ENCODE results near the gene GFRA4.

DNA sequence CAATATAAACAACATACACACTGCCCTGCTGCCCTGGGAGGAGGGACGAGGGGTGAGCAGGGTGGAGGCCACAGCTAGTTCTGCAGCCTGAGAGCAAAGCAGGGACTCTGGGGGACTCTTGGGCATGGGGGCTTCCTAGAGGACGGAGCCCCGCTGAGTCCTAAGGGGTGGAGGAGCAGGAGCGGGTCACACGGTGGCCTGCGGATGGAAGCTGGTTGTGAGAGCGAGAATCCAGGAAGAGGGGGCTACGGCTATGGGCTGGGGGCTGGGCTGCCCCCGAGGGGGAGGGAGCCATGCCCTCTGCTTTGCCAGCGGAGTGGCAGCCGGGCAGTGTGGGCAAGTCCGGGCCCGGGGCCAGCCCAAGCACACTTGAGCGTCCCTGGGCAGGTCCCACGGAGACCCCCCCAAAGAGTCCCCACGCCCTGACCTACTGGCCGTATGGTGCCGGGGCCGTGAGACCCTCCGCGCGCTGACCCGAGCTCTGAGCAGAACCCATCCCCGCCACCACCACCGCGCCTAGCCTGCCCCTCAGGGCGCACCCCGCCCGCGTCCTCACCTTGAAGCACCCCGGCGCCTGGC lies 18.2 kb upstream of the GFRA4 start:
- TF ChIP-seq, protein P1, sequence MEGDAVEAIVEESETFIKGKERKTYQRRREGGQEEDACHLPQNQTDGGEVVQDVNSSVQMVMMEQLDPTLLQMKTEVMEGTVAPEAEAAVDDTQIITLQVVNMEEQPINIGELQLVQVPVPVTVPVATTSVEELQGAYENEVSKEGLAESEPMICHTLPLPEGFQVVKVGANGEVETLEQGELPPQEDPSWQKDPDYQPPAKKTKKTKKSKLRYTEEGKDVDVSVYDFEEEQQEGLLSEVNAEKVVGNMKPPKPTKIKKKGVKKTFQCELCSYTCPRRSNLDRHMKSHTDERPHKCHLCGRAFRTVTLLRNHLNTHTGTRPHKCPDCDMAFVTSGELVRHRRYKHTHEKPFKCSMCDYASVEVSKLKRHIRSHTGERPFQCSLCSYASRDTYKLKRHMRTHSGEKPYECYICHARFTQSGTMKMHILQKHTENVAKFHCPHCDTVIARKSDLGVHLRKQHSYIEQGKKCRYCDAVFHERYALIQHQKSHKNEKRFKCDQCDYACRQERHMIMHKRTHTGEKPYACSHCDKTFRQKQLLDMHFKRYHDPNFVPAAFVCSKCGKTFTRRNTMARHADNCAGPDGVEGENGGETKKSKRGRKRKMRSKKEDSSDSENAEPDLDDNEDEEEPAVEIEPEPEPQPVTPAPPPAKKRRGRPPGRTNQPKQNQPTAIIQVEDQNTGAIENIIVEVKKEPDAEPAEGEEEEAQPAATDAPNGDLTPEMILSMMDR (IDR thresholded peaks at IDR 0.05; ENCODE audit: low read length), result no peak
- TF ChIP-seq EZH2 (optimal IDR thresholded peaks at IDR 0.05; ENCODE audit: low read depth, low read length) (no peak), EZH2phosphoT487 (IDR thresholded peaks at IDR 0.05; ENCODE audit: low read length) (no peak)

All from MM.1S (cell line).